K562 (cell line): ENCODE results near the gene PCBD2. TPM values are rescaled to one million over a fixed set of nuclear protein-coding genes. Genes with fewer than 3 reads are reported as not detected.
A peak's percentile ranks its signal among the peaks of the same experiment; 100 is the strongest.

Experiments used
- ATAC-seq: fragments of 200-7000 bp; cut with Tn5 transposase; 3 replicates; pipeline ENCODE4 v1.9.1; 2020; ENCODE audit warnings: moderate library complexity
- BruUV-seq: library from RNA; stranded (reverse); fragments of 400-500 nt; replicated peaks from 2 replicates; lab custom pipeline; 2021; lab: Mats Ljungman, UMichigan
- CTCF ChIA-PET: fragments of 300-600 bp; formaldehyde crosslinking; extraction: SDS; loops from one replicate; lab custom pipeline; 2021; ENCODE audit warnings: low intra/inter-chr PET ratio; lab: Yijun Ruan, JAX
- POLR2A ChIA-PET: fragments of 300-600, 350-650 bp; sonication (Branson Sonifier 250); formaldehyde crosslinking; extraction: SDS; loops from one replicate; lab custom pipeline; 2021; ENCODE audit warnings: antibody characterized with exemption, inconsistent platforms; lab: Yijun Ruan, JAX
- DNase-seq, 4 experiments: peaks; one replicate each; pipeline versions ENCODE4 v3.0.0 to v3.0.0-alpha.2; 2011 to 2018; ENCODE audit warnings: low spot score in 3 of 4, mixed read lengths in 3 of 4; ENCODE audit errors: extremely low read depth in 1 of 4
- FAIRE-seq: peaks from 2 replicates; lab custom pipeline; 2011; peaks lifted over from hg19 to GRCh38; lab: Jason Lieb, UNC
- H2AFZ ChIP-seq: 2 replicates; pipeline ENCODE4 v1.6.0; 2011; ENCODE audit warnings: low read depth, low read length, control low read depth, inconsistent platforms
- H3K27ac ChIP-seq: fragments of 200-600 bp; 3 replicates; pipeline ENCODE4 v1.8.0; 2011; ENCODE audit warnings: low read depth, mild to moderate bottlenecking, control low read depth, inconsistent platforms, low read length, moderate library complexity, mixed read lengths; ENCODE audit errors: extremely low read depth
- H3K27me3 ChIP-seq, 2 experiments: fragments of 300-600 bp in 1 of 2; 2 replicates in 1 of 2; 3 replicates in 1 of 2; pipeline versions ENCODE4 v1.6.0 to v1.8.0; 2011; ENCODE audit warnings: inconsistent platforms in 2 of 2, low read length in 2 of 2, mild to moderate bottlenecking in 1 of 2, mixed read lengths in 1 of 2, moderate library complexity in 1 of 2; ENCODE audit not compliant: control insufficient read depth in 2 of 2, insufficient read depth in 2 of 2
- H3K36me3 ChIP-seq: fragments of 300-600 bp; 3 replicates; pipeline ENCODE4 v1.8.0; 2011; ENCODE audit warnings: mild to moderate bottlenecking, low read length, inconsistent platforms; ENCODE audit not compliant: control insufficient read depth, insufficient read depth
- H3K4me1 ChIP-seq, 2 experiments: fragments of 200-600 bp in 1 of 2; replicated peaks in 1 of 2; 2 replicates in 1 of 2; 3 replicates in 1 of 2; pipeline versions ENCODE4 v1.5.1 to v1.8.0; 2011; ENCODE audit warnings: inconsistent platforms in 2 of 2, low read length in 2 of 2, mild to moderate bottlenecking in 1 of 2, mixed read lengths in 1 of 2, moderate library complexity in 1 of 2; ENCODE audit not compliant: control insufficient read depth in 2 of 2, insufficient read depth in 2 of 2
- H3K4me2 ChIP-seq: 2 replicates; pipeline ENCODE4 v1.6.1; 2011; ENCODE audit warnings: low read length, control low read depth, inconsistent platforms, mixed read lengths; ENCODE audit not compliant: insufficient read depth
- H3K4me3 ChIP-seq: fragments of 200-600 bp; sonication (generic), shearing (Covaris generic); 2 replicates; pipeline ENCODE4 v1.5.1; 2016; ENCODE audit warnings: control low read depth, inconsistent platforms
- H3K79me2 ChIP-seq: fragments of 200-600 bp; 3 replicates; pipeline ENCODE4 v1.8.0; 2011; ENCODE audit warnings: low read length, inconsistent platforms; ENCODE audit not compliant: control insufficient read depth, insufficient read depth
- H3K9ac ChIP-seq, 2 experiments: 2 replicates each; pipeline versions ENCODE4 v1.6.0 to v1.6.1; 2011; ENCODE audit warnings: low read depth in 2 of 2, low read length in 2 of 2, control low read depth in 1 of 2, inconsistent platforms in 1 of 2, mild to moderate bottlenecking in 1 of 2, mixed read lengths in 1 of 2; ENCODE audit not compliant: insufficient read depth in 1 of 2
- H3K9me1 ChIP-seq: one replicate; pipeline ENCODE4 v1.6.0; 2011; ENCODE audit warnings: inconsistent platforms, mild to moderate bottlenecking, low read length, moderate library complexity; ENCODE audit not compliant: control insufficient read depth, insufficient read depth
- H3K9me3 ChIP-seq: replicated peaks from 2 replicates; pipeline ENCODE4 v1.5.1; 2011; ENCODE audit warnings: low read depth, low read length, inconsistent platforms; ENCODE audit not compliant: control insufficient read depth, insufficient read depth
- H4K20me1 ChIP-seq: replicated peaks from 2 replicates; pipeline ENCODE4 v1.6.1; 2011; ENCODE audit warnings: low read length, inconsistent platforms, mixed read lengths; ENCODE audit not compliant: control insufficient read depth, insufficient read depth
- COPS2 ChIP-seq: fragments of 450-650 bp; conservative IDR thresholded peaks from 2 replicates; pipeline ENCODE4 v1.6.1; 2016; ENCODE audit warnings: mild to moderate bottlenecking, moderate library complexity
- CTCF ChIP-seq, 3 experiments: IDR thresholded peaks in 2 of 3; conservative IDR thresholded peaks in 1 of 3; 2 replicates each; pipeline ENCODE4 v1.5.1; 2011 to 2012; ENCODE audit warnings: low read length in 3 of 3, mild to moderate bottlenecking in 3 of 3, control low read depth in 2 of 3, improper control_type of control experiment in 1 of 3, inconsistent platforms in 1 of 3, low read depth in 1 of 3, mixed read lengths in 1 of 3, moderate library complexity in 1 of 3; ENCODE audit not compliant: insufficient read depth in 2 of 3
- RAD21 ChIP-seq, 2 experiments: fragments of 250-450 bp in 1 of 2; fragments of 450-650 bp in 1 of 2; sonication (Bioruptor Pico) in 1 of 2; formaldehyde crosslinking in 1 of 2; IDR thresholded peaks in 1 of 2; conservative IDR thresholded peaks in 1 of 2; 2 replicates each; pipeline versions ENCODE4 v1.4.0 to v1.8.0; 2020 to 2022; ENCODE audit warnings: mild to moderate bottlenecking in 2 of 2, moderate library complexity in 1 of 2
- RAD51 ChIP-seq: fragments of 450-650 bp; IDR thresholded peaks from 2 replicates; pipeline ENCODE4 v1.7.1; 2016; ENCODE audit warnings: low read depth, mild to moderate bottlenecking, borderline replicate concordance
- SAP30 ChIP-seq: fragments of 200-600 bp; sonication (generic); IDR thresholded peaks from 2 replicates; pipeline ENCODE4 v1.6.1; 2012; ENCODE audit warnings: borderline replicate concordance, low read depth, mild to moderate bottlenecking, moderate library complexity, low read length, control low read depth, inconsistent platforms; ENCODE audit not compliant: insufficient read depth, poor library complexity, severe bottlenecking
- SMC3 ChIP-seq: conservative IDR thresholded peaks from 2 replicates; pipeline ENCODE4 v1.6.1; 2011; ENCODE audit warnings: low read depth, low read length, improper control_type of control experiment; ENCODE audit not compliant: insufficient read depth
- ZBTB8A ChIP-seq: fragments of 450-650 bp; IDR thresholded peaks from 2 replicates; pipeline ENCODE4 v1.6.1; 2018; ENCODE audit warnings: mild to moderate bottlenecking, moderate library complexity; ENCODE audit not compliant: partially characterized antibody
- ZNF212 ChIP-seq: fragments of 450-650 bp; formaldehyde crosslinking; IDR thresholded peaks from 2 replicates; pipeline ENCODE4 v1.4.0; 2020; ENCODE audit warnings: mild to moderate bottlenecking
- WGBS: fragments of 100-300 bp; shearing (Covaris generic); methylation state at CpG from one replicate; pipeline ENCODE4 v1.1.6; 2016; ENCODE audit warnings: low coverage, mixed read lengths; ENCODE audit not compliant: insufficient coverage; ENCODE audit errors: missing lambda C conversion rate; 5-methylcytosine and 5-hydroxymethylcytosine counted together
- in situ Hi-C: fragments of 300-500 bp; cut with MboI; formaldehyde crosslinking; loops from 4 replicates; pipeline ENCODE4 v1.15.0; 2018; ENCODE audit warnings: inconsistent platforms, mixed read lengths
- intact Hi-C: fragments of 100-400 bp; cut with micrococcal nuclease; formaldehyde crosslinking; loops from 2 replicates; pipeline ENCODE4 v1.14.2; 2022
- polyA plus RNA-seq, 8 experiments: library from polyadenylated mRNA; depleted of rRNA in 4 of 8; stranded (reverse) in 5 of 8; unstranded in 3 of 8; fragments of >200 nt; fragmentation: Nextera tagmentation in 2 of 8; fragmentation: Illumina TruSeq in 1 of 8; extraction: Ambion mirVana in 2 of 8; extraction: Trizol in 1 of 8; gene quantifications; 2 replicates each; pipeline versions ENCODE4 v1.2.1 to v1.2.3, GENCODE V29; 2011 to 2014; ENCODE audit warnings: inconsistent platforms in 1 of 8, missing spikeins in 1 of 8
- total RNA-seq, 7 experiments: library from RNA; depleted of rRNA in 6 of 7; stranded (reverse); fragments of >200 nt in 6 of 7; fragmentation: Illumina TruSeq in 2 of 7; extraction: Trizol in 2 of 7; gene quantifications; 2 replicates each; pipeline versions ENCODE4 v1.2.1 to v1.2.3, GENCODE V29; 2011 to 2021; ENCODE audit warnings: low replicate concordance in 1 of 7
- TF ChIP-seq, protein P1 (sequence below), 2 experiments: fragments of 450-650 bp; formaldehyde crosslinking in 1 of 2; IDR thresholded peaks; 2 replicates each; pipeline versions ENCODE4 v1.4.0 to v1.6.1; 2014 to 2020; ENCODE audit warnings: mild to moderate bottlenecking in 2 of 2, borderline replicate concordance in 1 of 2, low read depth in 1 of 2

Gene PCBD2
- total and polyA plus RNA-seq, 9 of the 15 experiments (the other 6 are each of a cell fraction or from before 2014, with no cell fraction given), result 5.2 to 13.8 (median 7.8) TPM

- peak; percentile 9 to 33 (median 25) for DNase-seq
- Histone ChIP-seq H3K9me1 (no peaks in the 10 kb centered on the region), H3K27me3 (no peaks in the 10 kb centered on the region), H3K27ac (no peak overlapping the region), H3K36me3 (peaks cover 74% of the 10 kb centered on the region), H3K9ac (no peak overlapping the region), H4K20me1 (no peaks in the 10 kb centered on the region; the same call in 1 of the 2 replicates), H2AFZ (no peak overlapping the region), H3K4me3 (no peak overlapping the region), H3K9me3 (no peaks in the 10 kb centered on the region), H3K4me1 (no peaks in the 10 kb centered on the region; a peak in 2 of 5 replicates), H3K4me2 (no peak overlapping the region), H3K79me2 (no peaks in the 10 kb centered on the region)
- WGBS, result 69% methylated on average over 8 of the region's 10 CpGs
- in situ Hi-C loops, result no loop called here
- BruUV-seq, result no TSS peak
- ChIA-PET CTCF (interaction anchor here (0.6 to 1.7 kb wide), 3 partner anchors 16 to 416 kb away, joined by 3 to 7 read pairs (median 6); no protein-coding TSS in a partner anchor), POLR2A (interaction anchor here (0.7 to 2.8 kb wide), 5 partner anchors 9 to 651 kb away, joined by 3 to 11 read pairs (median 3); partner anchors contain the start of genes C5orf24 and PCBD2)
- no peak for FAIRE-seq
- intact Hi-C loops, result loop anchor here (5.0 kb wide), 1 partner anchor 270 kb away; no protein-coding TSS in a partner anchor
- no peak for TF ChIP-seq COPS2
- TF ChIP-seq SAP30, result no peak
- TF ChIP-seq CTCF (IDR thresholded peaks at IDR 0.05 in 2 of 3, conservative IDR thresholded peaks at IDR 0.05 in 1 of 3; ENCODE audit: insufficient read depth in 2 of 3, low read depth in 1 of 3, low read length in 3 of 3), result peak; percentile 40 to 52 (median 46); a peak in 5 of 6 replicates
- TF ChIP-seq RAD51, result no peak
- TF ChIP-seq SMC3, result peak; percentile 51; the same call in 1 of the 2 replicates
- TF ChIP-seq RAD21 (CRISPR knock-in tag; conservative IDR thresholded peaks at IDR 0.05 in 1 of 2, IDR thresholded peaks at IDR 0.05 in 1 of 2), result peak; percentile 13 to 43; a peak in 3 of 4 replicates
- no peak for TF ChIP-seq ZNF212 (CRISPR knock-in tag)
- TF ChIP-seq, protein P1, sequence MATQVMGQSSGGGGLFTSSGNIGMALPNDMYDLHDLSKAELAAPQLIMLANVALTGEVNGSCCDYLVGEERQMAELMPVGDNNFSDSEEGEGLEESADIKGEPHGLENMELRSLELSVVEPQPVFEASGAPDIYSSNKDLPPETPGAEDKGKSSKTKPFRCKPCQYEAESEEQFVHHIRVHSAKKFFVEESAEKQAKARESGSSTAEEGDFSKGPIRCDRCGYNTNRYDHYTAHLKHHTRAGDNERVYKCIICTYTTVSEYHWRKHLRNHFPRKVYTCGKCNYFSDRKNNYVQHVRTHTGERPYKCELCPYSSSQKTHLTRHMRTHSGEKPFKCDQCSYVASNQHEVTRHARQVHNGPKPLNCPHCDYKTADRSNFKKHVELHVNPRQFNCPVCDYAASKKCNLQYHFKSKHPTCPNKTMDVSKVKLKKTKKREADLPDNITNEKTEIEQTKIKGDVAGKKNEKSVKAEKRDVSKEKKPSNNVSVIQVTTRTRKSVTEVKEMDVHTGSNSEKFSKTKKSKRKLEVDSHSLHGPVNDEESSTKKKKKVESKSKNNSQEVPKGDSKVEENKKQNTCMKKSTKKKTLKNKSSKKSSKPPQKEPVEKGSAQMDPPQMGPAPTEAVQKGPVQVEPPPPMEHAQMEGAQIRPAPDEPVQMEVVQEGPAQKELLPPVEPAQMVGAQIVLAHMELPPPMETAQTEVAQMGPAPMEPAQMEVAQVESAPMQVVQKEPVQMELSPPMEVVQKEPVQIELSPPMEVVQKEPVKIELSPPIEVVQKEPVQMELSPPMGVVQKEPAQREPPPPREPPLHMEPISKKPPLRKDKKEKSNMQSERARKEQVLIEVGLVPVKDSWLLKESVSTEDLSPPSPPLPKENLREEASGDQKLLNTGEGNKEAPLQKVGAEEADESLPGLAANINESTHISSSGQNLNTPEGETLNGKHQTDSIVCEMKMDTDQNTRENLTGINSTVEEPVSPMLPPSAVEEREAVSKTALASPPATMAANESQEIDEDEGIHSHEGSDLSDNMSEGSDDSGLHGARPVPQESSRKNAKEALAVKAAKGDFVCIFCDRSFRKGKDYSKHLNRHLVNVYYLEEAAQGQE (IDR thresholded peaks at IDR 0.05; ENCODE audit: borderline replicate concordance), result peak; percentile 25; the same call in 1 of the 2 replicates
- TF ChIP-seq, protein P1 (CRISPR knock-in tag; IDR thresholded peaks at IDR 0.05; ENCODE audit: low read depth), result no peak
- TF ChIP-seq ZBTB8A, result no peak
- peak; percentile 70 for ATAC-seq
Measured at GRCh38 chr5:134917070-134917815, 12.3 kb downstream of the PCBD2 start.
